Tibial artery (tissue), 4 donors: ENCODE measurements around the gene GALNTL6.

Experiments used
- DNase-seq, 2 donors: peaks; one replicate each; pipeline ENCODE4 v3.0.0-alpha.2; 2019
- H3K27ac ChIP-seq, 2 donors: fragments of 200-600 bp; sonication (generic) in 1 of 2; 1 replicate in 1 of 2; 2 replicates in 1 of 2; pipeline ENCODE4 v1.5.1; 2018 to 2019; ENCODE audit warnings: mild to moderate bottlenecking in 1 of 2
- H3K27me3 ChIP-seq, 2 donors: fragments of 200-600 bp; sonication (generic) in 1 of 2; one replicate each; pipeline versions ENCODE4 v1.5.1 to v1.6.0; 2016 to 2019
- H3K36me3 ChIP-seq, 3 donors: fragments of 200-600 bp; sonication (generic) in 2 of 3; one replicate each; pipeline ENCODE4 v1.5.1; 2016 to 2019; ENCODE audit warnings: mild to moderate bottlenecking in 2 of 3
- H3K4me1 ChIP-seq, 4 donors: fragments of 200-600 bp; sonication (generic) in 2 of 4; 1 replicate in 3 of 4; 2 replicates in 1 of 4; pipeline ENCODE4 v1.5.1; 2016 to 2019
- H3K4me3 ChIP-seq, 2 donors: fragments of 200-600 bp; sonication (generic) in 1 of 2; 1 replicate in 1 of 2; 2 replicates in 1 of 2; pipeline ENCODE4 v1.5.1; 2018 to 2019; ENCODE audit warnings: mild to moderate bottlenecking in 2 of 2
- H3K9me3 ChIP-seq, 3 donors: fragments of 200-600 bp; sonication (generic) in 1 of 3; one replicate each; pipeline ENCODE4 v1.5.1; 2016 to 2019
- CTCF ChIP-seq, 2 experiments: fragments of 200-600 bp in 1 of 2; fragments of 450-650 bp in 1 of 2; IDR thresholded peaks; one replicate each; pipeline ENCODE4 v1.5.1; 2017 to 2019; ENCODE audit warnings: antibody characterized with exemption in 2 of 2, mild to moderate bottlenecking in 1 of 2, moderate library complexity in 1 of 2
- intact Hi-C: fragments of 100-400 bp; cut with DNase I; formaldehyde crosslinking; loops from one replicate; pipeline ENCODE4 v1.15.0; 2023; ENCODE audit warnings: low total_unique reads

Gene GALNTL6

GRCh38 chr4:171966356-171966755, 153.2 kb downstream of the GALNTL6 start:
- intact Hi-C loops, result no loop called here
- TF ChIP-seq CTCF (IDR thresholded peaks at IDR 0.05), result no peak
- no peaks in the 10 kb centered on the region for H3K27me3 ChIP-seq

DNA sequence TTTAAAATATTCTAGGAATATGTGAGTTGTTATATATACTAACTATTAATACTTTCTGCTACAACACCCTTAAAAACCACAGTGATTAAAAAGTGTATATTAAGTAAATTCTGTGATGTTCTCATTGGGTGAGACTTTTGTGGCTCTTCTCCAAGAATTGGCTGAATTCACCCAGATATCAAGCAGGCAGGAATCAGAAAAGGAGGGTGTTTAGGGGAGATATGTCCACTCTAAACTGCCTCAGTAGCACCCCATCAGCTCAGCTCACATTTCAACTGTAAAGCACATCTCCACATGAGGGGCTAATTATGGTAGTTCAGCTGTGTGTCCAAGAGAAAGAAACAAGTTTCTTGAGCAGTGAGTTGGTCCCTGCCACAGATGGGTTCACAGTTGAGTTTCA, 165.0 kb downstream of the GALNTL6 start:
- Histone ChIP-seq H3K4me1 (no peaks in the 10 kb centered on the region), H3K36me3 (no peaks in the 10 kb centered on the region), H3K27me3 (no peaks in the 10 kb centered on the region), H3K4me3 (no peak overlapping the region), H3K27ac (no peak overlapping the region), H3K9me3 (no peaks in the 10 kb centered on the region)
- DNase-seq, result no peak
- TF ChIP-seq CTCF (IDR thresholded peaks at IDR 0.05), result no peak
- intact Hi-C loops, result no loop called here

More at GRCh38 chr4:171966356-171966755, 153.2 kb downstream of the GALNTL6 start:
- Histone ChIP-seq H3K9me3 (no peaks in the 10 kb centered on the region), H3K4me1 (no peaks in the 10 kb centered on the region), H3K4me3 (no peak overlapping the region), H3K27ac (no peak overlapping the region), H3K36me3 (no peaks in the 10 kb centered on the region)
- no peak for DNase-seq

DNA sequence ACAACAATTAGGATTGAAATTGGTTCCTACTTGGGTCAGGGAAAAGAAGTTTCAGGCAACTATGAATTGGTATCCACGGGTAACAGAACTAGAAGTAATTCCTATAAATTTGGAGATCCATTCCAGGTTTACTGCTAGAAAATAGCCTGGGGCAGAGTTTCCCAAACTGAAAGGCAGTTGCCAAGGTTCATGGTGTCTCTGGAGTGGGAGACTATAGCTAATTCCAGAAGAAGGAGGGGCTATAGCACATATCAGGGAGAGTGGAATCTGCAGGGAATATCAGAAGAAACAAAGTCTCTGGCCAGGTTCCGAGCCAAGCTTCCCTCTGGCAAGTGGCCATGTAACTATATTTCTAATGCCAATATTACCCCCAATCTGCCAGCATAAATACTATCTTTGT, 166.3 kb downstream of the GALNTL6 start:
- no peaks in the 10 kb centered on the region for H3K9me3 ChIP-seq
- no peak for DNase-seq
- H3K36me3 ChIP-seq, result no peaks in the 10 kb centered on the region
- H3K4me3 ChIP-seq, result no peak overlapping the region
- intact Hi-C loops, result no loop called here
- H3K4me1 ChIP-seq, result no peaks in the 10 kb centered on the region
- no peaks in the 10 kb centered on the region for H3K27me3 ChIP-seq
- H3K27ac ChIP-seq, result no peak overlapping the region
- no peak for TF ChIP-seq CTCF (IDR thresholded peaks at IDR 0.05)

GRCh38 chr4:171981185-171981584, 168.0 kb downstream of the GALNTL6 start:
- Histone ChIP-seq H3K27me3 (no peaks in the 10 kb centered on the region), H3K9me3 (no peaks in the 10 kb centered on the region), H3K27ac (no peak overlapping the region), H3K4me1 (no peaks in the 10 kb centered on the region), H3K4me3 (no peak overlapping the region), H3K36me3 (no peaks in the 10 kb centered on the region)
- DNase-seq, result no peak
- TF ChIP-seq CTCF (IDR thresholded peaks at IDR 0.05), result no peak
- intact Hi-C loops, result no loop called here

DNA sequence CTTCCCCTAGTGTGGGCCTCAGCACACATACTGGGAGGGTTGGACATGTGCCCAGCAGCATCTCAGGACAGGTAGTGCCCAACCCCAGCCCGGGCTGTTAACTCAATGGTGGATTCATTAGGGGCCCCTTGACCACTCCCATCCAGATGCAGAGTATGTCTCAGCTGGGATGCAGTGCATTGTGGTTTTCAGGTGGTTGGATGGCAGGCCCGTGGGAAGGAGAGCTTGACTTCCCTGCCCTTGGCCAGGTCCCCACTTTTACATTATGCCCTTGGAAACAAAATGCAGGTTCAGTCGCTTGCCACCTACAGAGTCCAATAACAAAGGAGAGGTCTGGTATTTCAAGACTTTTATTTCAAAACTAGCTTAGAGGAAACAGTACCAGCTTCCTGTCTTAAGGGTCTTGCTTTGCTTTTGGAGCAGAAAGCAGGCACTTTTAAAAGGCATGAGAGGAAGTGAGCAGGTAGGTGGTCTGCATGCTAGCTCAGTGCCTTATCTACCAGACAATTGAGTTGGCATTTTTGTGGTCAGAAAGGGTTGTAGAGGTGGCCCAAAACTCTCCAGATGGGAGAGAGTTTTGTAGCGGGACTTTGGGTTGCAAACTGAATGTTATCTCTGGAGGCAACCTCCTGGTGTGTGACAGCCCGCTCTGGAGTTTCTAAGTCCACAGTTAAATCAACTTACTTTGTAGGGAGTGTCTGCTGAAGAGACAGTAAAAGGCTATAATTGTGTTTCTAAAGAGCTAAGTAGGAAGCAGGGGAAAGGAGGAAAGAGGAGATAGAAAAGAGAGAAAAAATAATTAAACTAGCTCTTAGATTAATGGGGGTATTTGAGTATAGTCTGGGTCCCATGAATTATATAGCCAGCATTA, 171.0 kb downstream of the GALNTL6 start:
- DNase-seq, result no peak
- no peaks in the 10 kb centered on the region for H3K27me3 ChIP-seq
- H3K36me3 ChIP-seq, result no peaks in the 10 kb centered on the region
- H3K4me1 ChIP-seq, result no peaks in the 10 kb centered on the region
- no peak overlapping the region for H3K4me3 ChIP-seq
- intact Hi-C loops, result no loop called here
- no peak for TF ChIP-seq CTCF (IDR thresholded peaks at IDR 0.05)
- no peak overlapping the region for H3K27ac ChIP-seq
- H3K9me3 ChIP-seq, result no peaks in the 10 kb centered on the region
